ENCODE data around the gene AMPD3.

AMPD3 gene

DNA sequence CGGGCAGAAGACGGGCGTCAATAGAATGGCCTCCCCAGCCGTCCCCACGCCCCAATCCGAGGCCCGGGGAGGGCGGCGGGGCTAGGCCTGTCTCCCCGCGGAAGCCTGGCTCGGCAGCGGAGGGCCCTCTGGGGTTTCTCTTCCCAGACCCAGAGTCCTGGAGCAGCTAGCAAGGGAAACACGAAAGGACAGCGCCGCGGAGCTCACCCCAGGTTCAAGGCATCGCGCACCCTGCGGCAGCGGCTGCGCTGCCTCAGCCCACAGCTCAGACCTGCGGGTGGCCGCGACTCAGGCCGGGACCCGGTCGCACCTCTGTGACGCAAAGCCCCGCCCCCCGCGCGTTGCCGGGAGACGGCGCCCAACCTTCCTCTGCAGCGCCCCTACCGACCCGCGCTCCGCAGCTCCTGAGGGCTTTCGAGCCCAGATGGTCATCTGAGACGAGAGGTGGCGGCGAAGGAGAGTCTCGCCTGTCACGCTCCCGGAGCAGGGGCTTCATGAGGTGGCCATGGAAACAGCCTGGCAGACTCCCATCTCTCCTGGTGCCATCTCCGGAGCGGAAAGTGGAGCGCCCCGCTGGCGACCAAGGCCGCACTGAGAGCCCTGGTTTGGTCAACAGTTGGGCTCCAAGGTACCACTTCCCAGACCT lies 86.0 kb downstream of the AMPD3 start, which contains the start of gene RNF141:
RNF141 (minus strand) TSS at position 273 of the 646 bp plus-strand sequence. CDS start 7,029 bp downstream, outside the sequence.
- peak; percentile 96 for DNase-seq (ENCODE audit: low read depth)

DNA sequence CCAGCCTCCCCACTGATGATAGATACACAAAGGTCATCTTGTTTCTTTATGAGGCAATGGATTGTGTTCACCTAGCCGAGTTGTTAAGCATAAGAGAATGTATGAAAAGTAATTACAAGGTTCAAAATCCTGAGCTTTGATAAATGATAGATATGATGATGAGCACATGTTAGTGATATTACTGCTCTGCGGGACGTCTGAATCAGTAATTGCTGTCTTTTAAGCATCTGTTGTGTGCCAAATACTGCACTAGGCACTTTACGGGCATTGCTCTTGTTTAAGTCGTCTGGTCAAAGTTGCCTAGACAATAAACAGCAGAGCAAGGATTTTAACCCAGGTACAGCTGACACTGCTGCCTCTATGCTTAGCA lies 86.5 kb downstream of the AMPD3 start:
- no peak for DNase-seq (ENCODE audit: low read depth)

DNA sequence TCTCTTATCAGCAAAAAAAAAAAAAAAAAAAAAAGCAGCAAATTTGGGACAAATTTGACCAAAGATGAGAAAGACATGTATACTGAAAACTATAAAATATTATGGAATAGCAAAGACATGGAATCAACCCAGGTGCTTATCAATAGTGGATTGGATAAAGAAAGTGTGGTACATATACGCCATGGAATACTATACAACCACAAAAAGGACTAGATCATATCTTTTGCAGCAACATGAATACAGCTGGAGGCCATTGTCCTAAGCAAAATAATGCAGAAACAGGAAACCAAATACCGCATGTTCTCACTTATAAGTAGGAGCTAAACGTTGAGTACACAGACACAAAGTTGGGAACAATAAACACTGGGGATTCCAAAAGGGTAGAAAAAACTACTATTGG lies 87.7 kb downstream of the AMPD3 start:
- DNase-seq (ENCODE audit: low read depth) = no peak

DNA sequence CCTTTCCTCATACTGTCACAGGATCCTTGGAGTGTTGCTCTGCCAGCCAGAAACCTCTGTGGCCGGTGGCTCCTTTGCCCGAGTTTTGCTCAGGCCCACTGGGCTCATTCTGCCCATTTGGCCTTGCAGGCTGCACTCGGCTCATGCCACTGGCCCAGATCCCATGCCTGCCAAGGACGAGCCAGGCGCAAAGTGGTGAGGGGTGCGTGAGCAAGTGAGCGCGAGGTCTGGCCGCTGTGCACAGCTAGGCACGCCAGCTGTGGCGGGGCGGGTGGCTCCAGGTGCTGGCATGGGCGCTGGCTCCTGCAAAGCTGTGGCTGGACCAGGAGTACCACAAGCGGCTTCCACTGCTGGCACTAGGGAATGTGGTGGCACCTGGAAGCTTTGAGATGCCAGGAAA lies 88.7 kb downstream of the AMPD3 start:
- no peak for DNase-seq (ENCODE audit: low read depth)

DNA sequence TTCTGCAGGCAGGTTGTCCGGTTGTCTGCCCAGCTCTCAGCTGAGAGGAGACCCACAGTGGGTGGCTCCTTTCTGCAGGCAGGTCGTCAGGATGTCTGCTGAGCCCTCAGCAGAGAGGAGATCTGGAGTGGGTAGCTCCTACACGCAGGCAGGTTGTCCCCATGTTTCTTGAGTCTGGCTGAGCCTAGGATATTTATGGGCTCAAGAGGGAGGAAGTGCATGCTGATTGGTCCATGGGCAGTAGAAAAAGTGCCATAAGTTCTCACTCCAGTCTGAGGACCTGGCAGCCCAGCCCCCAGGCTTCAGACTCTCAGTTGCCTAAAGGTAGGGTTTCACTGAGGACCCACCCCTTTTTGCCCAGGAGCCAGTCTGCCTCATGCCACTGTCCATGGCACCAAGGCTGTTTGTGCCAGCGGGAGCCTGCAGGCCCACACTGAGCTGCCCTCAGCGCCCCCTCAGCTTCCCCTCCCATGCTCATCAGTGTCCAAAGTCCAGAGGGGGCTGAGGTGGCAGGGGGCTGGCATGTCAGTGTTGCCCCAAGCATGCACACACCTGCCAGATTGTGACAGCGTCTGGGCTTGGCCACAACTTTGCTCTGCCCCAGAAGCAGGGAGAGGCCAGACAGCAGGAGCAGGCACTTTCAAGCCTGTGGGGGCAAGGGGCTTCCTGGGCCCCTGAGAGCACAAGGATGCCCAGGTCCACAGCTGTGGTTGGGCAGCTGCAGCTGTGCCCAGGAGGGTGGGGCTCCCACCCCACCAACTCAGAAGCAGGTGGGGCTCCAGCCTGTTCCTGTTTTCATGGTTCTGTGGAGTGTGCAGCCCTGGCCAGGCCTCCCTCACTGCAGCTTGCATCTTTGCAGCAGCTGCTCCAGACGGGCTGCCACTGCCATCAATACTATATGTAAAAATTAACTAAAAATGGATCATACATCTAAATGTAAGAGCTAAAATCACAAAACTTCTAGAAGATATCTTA lies 89.7 kb downstream of the AMPD3 start:
- no peak for DNase-seq (ENCODE audit: low read depth)

DNA sequence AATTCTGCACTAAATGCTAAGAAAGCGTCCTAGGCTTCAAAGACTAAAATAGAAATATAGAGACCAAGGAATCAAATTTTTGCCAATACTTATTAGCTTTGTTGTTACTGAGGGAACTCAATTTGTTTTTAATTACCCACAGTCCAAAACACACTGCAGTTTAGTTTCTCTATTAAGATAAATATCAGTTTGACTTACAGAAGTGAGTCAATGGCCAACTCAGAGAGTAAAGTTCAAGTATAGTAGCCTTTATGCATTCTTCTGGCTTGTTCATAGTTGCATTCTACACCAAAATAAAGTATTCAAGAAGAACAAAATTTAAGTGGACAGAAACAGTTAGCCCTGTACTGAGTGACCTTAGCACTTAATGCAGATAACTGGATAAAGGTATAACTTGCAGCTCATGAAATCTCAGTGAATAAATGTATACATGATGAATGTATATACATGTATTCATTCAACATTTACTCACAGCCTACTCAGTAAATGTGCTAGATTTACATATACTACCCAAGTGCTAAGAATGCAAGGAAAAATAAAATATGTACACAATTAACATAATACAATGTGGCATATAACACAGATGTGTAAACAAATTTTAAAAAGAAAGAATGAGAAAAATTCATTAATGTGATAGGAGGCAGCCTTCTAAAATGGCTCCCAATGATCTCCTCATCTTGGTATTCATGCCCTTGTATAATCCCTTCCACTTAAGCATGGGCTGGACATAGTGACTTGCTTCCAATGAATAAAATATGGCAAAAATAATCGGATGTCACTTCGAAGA lies 95.6 kb downstream of the AMPD3 start:
- no peak for DNase-seq (ENCODE audit: low read depth)

DNA sequence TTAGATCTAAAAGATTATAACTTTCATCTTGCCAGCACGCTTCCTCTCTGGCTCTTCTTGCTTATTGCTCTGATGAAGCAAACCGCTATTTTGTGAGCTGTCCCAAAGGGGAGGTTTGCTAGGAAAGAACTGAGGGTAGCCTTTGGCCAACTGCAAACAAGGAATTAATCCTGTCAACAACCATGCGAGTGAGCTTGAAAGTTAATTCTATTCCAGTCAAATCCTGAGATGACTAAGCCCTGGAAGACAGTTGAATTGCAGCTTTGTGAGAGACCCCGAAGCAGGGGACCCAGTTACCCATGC lies 96.2 kb downstream of the AMPD3 start:
- DNase-seq (ENCODE audit: low read depth) = no peak

DNA sequence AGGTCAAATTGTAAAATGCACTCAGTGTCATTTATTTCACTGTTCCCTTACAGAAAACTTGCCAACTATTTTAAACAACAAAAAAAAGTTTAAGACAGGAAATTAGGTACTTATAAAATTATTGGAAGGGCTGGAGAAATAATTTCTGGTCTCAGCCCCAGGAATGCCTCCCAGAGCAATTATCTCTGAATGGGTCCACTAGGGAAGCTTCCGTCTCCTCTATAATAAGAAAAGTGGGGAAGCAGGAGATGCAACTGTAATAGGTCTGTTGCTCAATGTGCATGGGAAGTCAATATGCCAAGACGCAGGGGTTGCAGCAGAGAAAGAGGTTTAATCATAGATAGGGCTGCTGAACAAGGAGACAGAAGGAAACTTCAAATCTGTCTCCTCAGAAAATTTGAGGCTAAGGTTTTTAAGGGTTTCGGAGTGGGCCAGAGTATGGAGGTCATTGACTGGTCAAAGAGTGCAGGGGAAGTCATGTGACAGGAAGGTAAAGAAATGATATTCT lies 96.8 kb downstream of the AMPD3 start:
- no peak for DNase-seq (ENCODE audit: low read depth)

DNA sequence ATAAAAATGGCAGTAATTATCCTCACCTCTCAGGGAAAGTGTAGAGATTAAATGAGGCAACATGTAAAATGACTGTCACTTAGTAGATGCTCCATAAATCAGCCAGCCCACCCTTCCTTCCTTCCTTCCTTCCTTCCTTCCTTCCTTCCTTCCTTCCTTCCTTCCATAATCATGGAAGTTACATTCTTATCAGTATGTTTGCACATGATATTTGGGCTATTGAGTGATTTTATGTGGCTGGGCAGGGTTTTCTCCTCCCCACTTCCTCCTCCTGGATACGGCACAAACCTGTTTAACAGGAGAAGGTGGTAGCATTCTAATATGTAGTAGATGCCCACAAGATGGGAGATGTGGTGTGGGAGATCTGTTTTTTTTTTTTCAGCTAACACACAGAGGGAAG lies 101.5 kb downstream of the AMPD3 start:
- no peak for DNase-seq (ENCODE audit: low read depth)

Data from stimulated activated CD8-positive, alpha-beta memory T cell treated with anti-CD3 and anti-CD28 coated beads, Interleukin-4, amount 100 ng/mL, for 24 hours (primary cell).